PFSK-1 (cell line): Measurements from ENCODE around the gene SRMS.

Source experiments
- FOXP2 ChIP-seq: optimal IDR thresholded peaks from 2 replicates; pipeline ENCODE3; 2011; ENCODE audit warnings: borderline replicate concordance, control low read depth, inconsistent platforms; ENCODE audit not compliant: insufficient read depth; ENCODE audit errors: extremely low read length, extremely low read depth
- POLR2AphosphoS5 ChIP-seq: IDR thresholded peaks from 2 replicates; pipeline ENCODE4 v1.6.1; 2012; ENCODE audit warnings: low read depth, mild to moderate bottlenecking, control low read depth, low read length, moderate library complexity
- SIN3A ChIP-seq: IDR thresholded peaks from 2 replicates; pipeline ENCODE4 v1.6.1; 2012; ENCODE audit warnings: mild to moderate bottlenecking, low read length, moderate library complexity, borderline replicate concordance; ENCODE audit not compliant: insufficient read depth
- TAF1 ChIP-seq: IDR thresholded peaks from 2 replicates; pipeline ENCODE4 v1.6.1; 2012; ENCODE audit warnings: low read length, control low read depth, borderline replicate concordance; ENCODE audit not compliant: insufficient read depth
- TF ChIP-seq, protein P1 (sequence below), 2 experiments: IDR thresholded peaks; 2 replicates each; pipeline versions ENCODE4 v1.6.1 to v1.8.0; 2011 to 2012; ENCODE audit warnings: low read depth in 2 of 2, low read length in 2 of 2, control low read depth in 1 of 2, inconsistent platforms in 1 of 2, mild to moderate bottlenecking in 1 of 2, moderate library complexity in 1 of 2; ENCODE audit not compliant: insufficient read depth in 1 of 2

The SRMS gene

GRCh38 chr20:63509088-63509564, 38.4 kb downstream of the SRMS start:
- TF ChIP-seq, protein P1, sequence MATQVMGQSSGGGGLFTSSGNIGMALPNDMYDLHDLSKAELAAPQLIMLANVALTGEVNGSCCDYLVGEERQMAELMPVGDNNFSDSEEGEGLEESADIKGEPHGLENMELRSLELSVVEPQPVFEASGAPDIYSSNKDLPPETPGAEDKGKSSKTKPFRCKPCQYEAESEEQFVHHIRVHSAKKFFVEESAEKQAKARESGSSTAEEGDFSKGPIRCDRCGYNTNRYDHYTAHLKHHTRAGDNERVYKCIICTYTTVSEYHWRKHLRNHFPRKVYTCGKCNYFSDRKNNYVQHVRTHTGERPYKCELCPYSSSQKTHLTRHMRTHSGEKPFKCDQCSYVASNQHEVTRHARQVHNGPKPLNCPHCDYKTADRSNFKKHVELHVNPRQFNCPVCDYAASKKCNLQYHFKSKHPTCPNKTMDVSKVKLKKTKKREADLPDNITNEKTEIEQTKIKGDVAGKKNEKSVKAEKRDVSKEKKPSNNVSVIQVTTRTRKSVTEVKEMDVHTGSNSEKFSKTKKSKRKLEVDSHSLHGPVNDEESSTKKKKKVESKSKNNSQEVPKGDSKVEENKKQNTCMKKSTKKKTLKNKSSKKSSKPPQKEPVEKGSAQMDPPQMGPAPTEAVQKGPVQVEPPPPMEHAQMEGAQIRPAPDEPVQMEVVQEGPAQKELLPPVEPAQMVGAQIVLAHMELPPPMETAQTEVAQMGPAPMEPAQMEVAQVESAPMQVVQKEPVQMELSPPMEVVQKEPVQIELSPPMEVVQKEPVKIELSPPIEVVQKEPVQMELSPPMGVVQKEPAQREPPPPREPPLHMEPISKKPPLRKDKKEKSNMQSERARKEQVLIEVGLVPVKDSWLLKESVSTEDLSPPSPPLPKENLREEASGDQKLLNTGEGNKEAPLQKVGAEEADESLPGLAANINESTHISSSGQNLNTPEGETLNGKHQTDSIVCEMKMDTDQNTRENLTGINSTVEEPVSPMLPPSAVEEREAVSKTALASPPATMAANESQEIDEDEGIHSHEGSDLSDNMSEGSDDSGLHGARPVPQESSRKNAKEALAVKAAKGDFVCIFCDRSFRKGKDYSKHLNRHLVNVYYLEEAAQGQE (IDR thresholded peaks at IDR 0.05; ENCODE audit: insufficient read depth in 1 of 2, low read depth in 2 of 2, low read length in 2 of 2), result no peak
- TF ChIP-seq SIN3A, result no peak
- no peak for TF ChIP-seq TAF1
- TF ChIP-seq FOXP2, result no peak
- no peak for TF ChIP-seq POLR2AphosphoS5

- TF ChIP-seq SIN3A, result no peak
- TF ChIP-seq FOXP2, result no peak
- TF ChIP-seq, protein P1 (IDR thresholded peaks at IDR 0.05; ENCODE audit: insufficient read depth in 1 of 2, low read depth in 2 of 2, low read length in 2 of 2), result no peak
- no peak for TF ChIP-seq POLR2AphosphoS5
- no peak for TF ChIP-seq TAF1
Measured at GRCh38 chr20:63508072-63508768, 39.3 kb downstream of the SRMS start.

DNA sequence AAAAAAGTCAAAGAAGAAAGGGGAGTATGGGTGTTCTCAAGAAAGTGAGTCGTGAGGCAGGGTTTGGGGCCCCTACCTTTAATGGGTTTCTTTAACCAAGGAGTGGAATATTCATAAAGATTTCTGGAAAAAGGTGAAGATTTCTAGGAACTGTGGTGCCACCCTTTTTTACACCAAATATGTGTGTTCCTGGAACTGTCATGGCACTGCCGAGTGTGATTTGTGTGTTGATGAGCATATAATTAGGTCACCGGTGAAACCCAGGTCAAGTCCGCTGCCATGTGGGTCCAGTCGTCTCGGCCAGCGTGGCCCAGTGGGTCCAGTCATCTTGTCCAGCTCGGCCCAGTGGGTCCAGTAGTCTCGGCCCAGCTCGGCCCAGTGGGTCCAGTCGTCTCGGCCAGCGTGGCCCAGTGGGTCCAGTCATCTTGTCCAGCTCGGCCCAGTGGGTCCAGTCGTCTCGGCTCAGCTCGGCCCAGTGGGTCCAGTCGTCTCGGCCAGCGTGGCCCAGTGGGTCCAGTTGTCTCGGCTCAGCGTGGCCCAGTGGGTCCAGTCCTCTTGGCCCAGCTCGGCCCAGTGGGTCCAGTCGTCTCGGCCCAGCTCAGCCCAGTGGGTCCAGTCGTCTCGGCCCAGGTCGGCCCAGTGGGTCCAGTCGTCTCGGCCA, 40.3 kb downstream of the SRMS start:
- TF ChIP-seq, protein P1 (IDR thresholded peaks at IDR 0.05; ENCODE audit: insufficient read depth in 1 of 2, low read depth in 2 of 2, low read length in 2 of 2), result no peak
- no peak for TF ChIP-seq SIN3A
- no peak for TF ChIP-seq POLR2AphosphoS5
- no peak for TF ChIP-seq TAF1
- TF ChIP-seq FOXP2, result no peak

GRCh38 chr20:63505723-63506122, 41.8 kb downstream of the SRMS start:
- TF ChIP-seq, protein P1 (IDR thresholded peaks at IDR 0.05; ENCODE audit: insufficient read depth in 1 of 2, low read depth in 2 of 2, low read length in 2 of 2), result no peak
- TF ChIP-seq FOXP2 (no peak), TAF1 (no peak), POLR2AphosphoS5 (no peak), SIN3A (no peak)
